Neural cell (in vitro differentiated cells): ENCODE measurements around the gene FXYD4. TPM values are rescaled to one million over a fixed set of nuclear protein-coding genes. Genes with fewer than 3 reads are reported as not detected.
A peak's percentile ranks its signal among the peaks of the same experiment; 100 is the strongest.

Source experiments
- H2AFZ ChIP-seq: fragments of 200-600, 300-800 bp; sonication (generic), shearing (Covaris generic); 2 replicates; pipeline ENCODE4 v1.6.0; 2014; ENCODE audit warnings: low read depth, mild to moderate bottlenecking, antibody characterized with exemption, low read length, moderate library complexity
- H3F3A ChIP-seq: fragments of 200-600 bp; shearing (Covaris generic); 2 replicates; pipeline ENCODE4 v1.6.1; 2016; ENCODE audit warnings: mild to moderate bottlenecking, moderate library complexity, mixed read lengths, antibody characterized with exemption, low read length; ENCODE audit not compliant: insufficient read depth, poor library complexity, severe bottlenecking
- H3K27ac ChIP-seq: fragments of 200-600, 300-800 bp; sonication (generic), shearing (Covaris generic); 2 replicates; pipeline ENCODE4 v1.5.1; 2014; ENCODE audit warnings: mild to moderate bottlenecking, low read length, moderate library complexity
- H3K27me3 ChIP-seq: fragments of 300-800, 200-600 bp; sonication (generic), shearing (Covaris generic); 2 replicates; pipeline ENCODE4 v1.6.0; 2014; ENCODE audit warnings: mild to moderate bottlenecking, low read depth, low read length, moderate library complexity; ENCODE audit not compliant: insufficient read depth
- H3K36me3 ChIP-seq: fragments of 300-800, 200-600 bp; sonication (generic), shearing (Covaris generic); 2 replicates; pipeline ENCODE4 v1.5.1; 2014; ENCODE audit warnings: mild to moderate bottlenecking, antibody characterized with exemption, low read length, moderate library complexity; ENCODE audit not compliant: insufficient read depth
- H3K4me2 ChIP-seq: fragments of 300-800, 200-600 bp; sonication (generic), shearing (Covaris generic); 2 replicates; pipeline ENCODE4 v1.6.0; 2014; ENCODE audit warnings: mild to moderate bottlenecking, low read length
- H3K4me3 ChIP-seq: fragments of 300-800, 200-600 bp; sonication (generic), shearing (Covaris generic); 2 replicates; pipeline ENCODE4 v1.5.1; 2014; ENCODE audit warnings: mild to moderate bottlenecking, low read length, moderate library complexity
- H3K79me2 ChIP-seq: fragments of 200-600 bp; shearing (Covaris generic); replicated peaks from 2 replicates; pipeline ENCODE4 v1.6.0; 2014; ENCODE audit warnings: mild to moderate bottlenecking, low read length, moderate library complexity; ENCODE audit not compliant: insufficient read depth
- H3K9ac ChIP-seq: fragments of 300-800, 200-600 bp; sonication (generic), shearing (Covaris generic); 2 replicates; pipeline ENCODE4 v1.6.1; 2016; ENCODE audit warnings: mild to moderate bottlenecking, low read length, mixed read lengths
- H3K9me2 ChIP-seq: fragments of 200-600 bp; shearing (Covaris generic); 2 replicates; pipeline ENCODE4 v1.6.1; 2016; ENCODE audit warnings: mild to moderate bottlenecking, low read length, mixed read lengths; ENCODE audit not compliant: insufficient read depth
- H3K9me3 ChIP-seq: fragments of 200-600, 300-800 bp; sonication (generic), shearing (Covaris generic); 2 replicates; pipeline ENCODE4 v1.6.1; 2016; ENCODE audit warnings: mild to moderate bottlenecking, mixed run types, low read length, moderate library complexity, mixed read lengths
- H4K20me1 ChIP-seq: fragments of 200-600 bp; shearing (Covaris generic); 2 replicates; pipeline ENCODE4 v1.6.1; 2016; ENCODE audit warnings: mild to moderate bottlenecking, mixed run types; ENCODE audit not compliant: insufficient read depth
- EP300 ChIP-seq: fragments of 450-650 bp; conservative IDR thresholded peaks from 2 replicates; pipeline ENCODE4 v1.6.1; 2014; ENCODE audit warnings: antibody characterized with exemption, mild to moderate bottlenecking, moderate library complexity; ENCODE audit not compliant: poor library complexity, severe bottlenecking
- EZH2 ChIP-seq: fragments of 200-600, 300-800 bp; shearing (Covaris generic), sonication (generic); IDR thresholded peaks from 2 replicates; pipeline ENCODE4 v1.6.1; 2014; ENCODE audit warnings: antibody characterized with exemption, low read length, borderline replicate concordance, mild to moderate bottlenecking; ENCODE audit not compliant: insufficient read depth, poor library complexity, severe bottlenecking
- MXI1 ChIP-seq: fragments of 450-650 bp; conservative IDR thresholded peaks from 2 replicates; pipeline ENCODE4 v1.6.1; 2014; ENCODE audit warnings: antibody characterized with exemption, mild to moderate bottlenecking; ENCODE audit not compliant: poor library complexity, severe bottlenecking
- POLR2AphosphoS5 ChIP-seq: IDR thresholded peaks from 2 replicates; pipeline ENCODE4 v1.6.1; 2012
- RAD21 ChIP-seq: fragments of 450-650 bp; conservative IDR thresholded peaks from 2 replicates; pipeline ENCODE4 v1.6.1; 2014; ENCODE audit warnings: antibody characterized with exemption, mild to moderate bottlenecking, moderate library complexity
- SMC3 ChIP-seq: fragments of 450-650 bp; conservative IDR thresholded peaks from 2 replicates; pipeline ENCODE4 v1.6.1; 2014; ENCODE audit warnings: antibody characterized with exemption, mild to moderate bottlenecking, moderate library complexity; ENCODE audit not compliant: poor library complexity
- TAF1 ChIP-seq: IDR thresholded peaks from 2 replicates; pipeline ENCODE4 v1.6.1; 2012; ENCODE audit warnings: low read depth
- polyA plus RNA-seq: library from polyadenylated mRNA; depleted of rRNA; stranded (reverse); fragments of >200 nt; gene quantifications from 2 replicates; pipeline ENCODE4 v1.2.3, GENCODE V29; 2014
- TF ChIP-seq, protein P1 (sequence below): fragments of 450-650 bp; IDR thresholded peaks from 2 replicates; pipeline ENCODE4 v1.5.1; 2014; ENCODE audit warnings: antibody characterized with exemption, mild to moderate bottlenecking, moderate library complexity; ENCODE audit not compliant: poor library complexity, severe bottlenecking
- TF ChIP-seq, protein P2 (sequence below): IDR thresholded peaks from 2 replicates; pipeline ENCODE4 v1.6.1; 2012; ENCODE audit warnings: borderline replicate concordance

The FXYD4 gene
- polyA plus RNA-seq, 1 donor from 2014 or later: not detected

DNA sequence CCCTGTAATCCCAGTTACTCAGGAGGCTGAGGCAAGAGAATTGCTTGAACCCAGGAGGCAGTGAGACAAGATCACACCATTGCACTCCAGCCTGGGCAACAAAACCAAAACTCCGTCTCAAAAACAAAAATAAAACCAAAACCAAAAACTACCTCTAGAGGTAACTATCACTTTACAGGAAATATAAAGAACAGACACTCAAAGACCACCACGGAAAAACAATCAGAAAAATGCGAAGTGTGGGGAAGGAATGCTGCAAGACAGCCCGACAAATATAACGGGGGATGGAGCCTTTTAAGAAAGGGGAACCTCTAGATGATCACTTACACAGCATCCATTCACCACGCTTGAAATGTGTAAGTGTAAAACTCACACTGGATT lies 33.3 kb downstream of the FXYD4 start:
- Histone ChIP-seq H3K27ac (no peak overlapping the region), H4K20me1 (no peaks in the 10 kb centered on the region), H3F3A (no peaks in the 10 kb centered on the region), H3K9me2 (no peaks in the 10 kb centered on the region), H3K27me3 (peaks cover 5% of the 10 kb centered on the region), H3K4me3 (no peak overlapping the region), H3K9ac (no peak overlapping the region), H3K4me2 (no peak overlapping the region), H3K9me3 (no peaks in the 10 kb centered on the region), H3K36me3 (no peaks in the 10 kb centered on the region), H3K79me2 (peaks cover 61% of the 10 kb centered on the region), H2AFZ (no peak overlapping the region)
- TF ChIP-seq MXI1: no peak
- no peak for TF ChIP-seq POLR2AphosphoS5
- no peak for TF ChIP-seq EZH2
- TF ChIP-seq, protein P1, sequence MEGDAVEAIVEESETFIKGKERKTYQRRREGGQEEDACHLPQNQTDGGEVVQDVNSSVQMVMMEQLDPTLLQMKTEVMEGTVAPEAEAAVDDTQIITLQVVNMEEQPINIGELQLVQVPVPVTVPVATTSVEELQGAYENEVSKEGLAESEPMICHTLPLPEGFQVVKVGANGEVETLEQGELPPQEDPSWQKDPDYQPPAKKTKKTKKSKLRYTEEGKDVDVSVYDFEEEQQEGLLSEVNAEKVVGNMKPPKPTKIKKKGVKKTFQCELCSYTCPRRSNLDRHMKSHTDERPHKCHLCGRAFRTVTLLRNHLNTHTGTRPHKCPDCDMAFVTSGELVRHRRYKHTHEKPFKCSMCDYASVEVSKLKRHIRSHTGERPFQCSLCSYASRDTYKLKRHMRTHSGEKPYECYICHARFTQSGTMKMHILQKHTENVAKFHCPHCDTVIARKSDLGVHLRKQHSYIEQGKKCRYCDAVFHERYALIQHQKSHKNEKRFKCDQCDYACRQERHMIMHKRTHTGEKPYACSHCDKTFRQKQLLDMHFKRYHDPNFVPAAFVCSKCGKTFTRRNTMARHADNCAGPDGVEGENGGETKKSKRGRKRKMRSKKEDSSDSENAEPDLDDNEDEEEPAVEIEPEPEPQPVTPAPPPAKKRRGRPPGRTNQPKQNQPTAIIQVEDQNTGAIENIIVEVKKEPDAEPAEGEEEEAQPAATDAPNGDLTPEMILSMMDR: no peak
- TF ChIP-seq TAF1: no peak
- no peak for TF ChIP-seq SMC3
- TF ChIP-seq EP300: no peak
- TF ChIP-seq RAD21: no peak
- TF ChIP-seq, protein P2, sequence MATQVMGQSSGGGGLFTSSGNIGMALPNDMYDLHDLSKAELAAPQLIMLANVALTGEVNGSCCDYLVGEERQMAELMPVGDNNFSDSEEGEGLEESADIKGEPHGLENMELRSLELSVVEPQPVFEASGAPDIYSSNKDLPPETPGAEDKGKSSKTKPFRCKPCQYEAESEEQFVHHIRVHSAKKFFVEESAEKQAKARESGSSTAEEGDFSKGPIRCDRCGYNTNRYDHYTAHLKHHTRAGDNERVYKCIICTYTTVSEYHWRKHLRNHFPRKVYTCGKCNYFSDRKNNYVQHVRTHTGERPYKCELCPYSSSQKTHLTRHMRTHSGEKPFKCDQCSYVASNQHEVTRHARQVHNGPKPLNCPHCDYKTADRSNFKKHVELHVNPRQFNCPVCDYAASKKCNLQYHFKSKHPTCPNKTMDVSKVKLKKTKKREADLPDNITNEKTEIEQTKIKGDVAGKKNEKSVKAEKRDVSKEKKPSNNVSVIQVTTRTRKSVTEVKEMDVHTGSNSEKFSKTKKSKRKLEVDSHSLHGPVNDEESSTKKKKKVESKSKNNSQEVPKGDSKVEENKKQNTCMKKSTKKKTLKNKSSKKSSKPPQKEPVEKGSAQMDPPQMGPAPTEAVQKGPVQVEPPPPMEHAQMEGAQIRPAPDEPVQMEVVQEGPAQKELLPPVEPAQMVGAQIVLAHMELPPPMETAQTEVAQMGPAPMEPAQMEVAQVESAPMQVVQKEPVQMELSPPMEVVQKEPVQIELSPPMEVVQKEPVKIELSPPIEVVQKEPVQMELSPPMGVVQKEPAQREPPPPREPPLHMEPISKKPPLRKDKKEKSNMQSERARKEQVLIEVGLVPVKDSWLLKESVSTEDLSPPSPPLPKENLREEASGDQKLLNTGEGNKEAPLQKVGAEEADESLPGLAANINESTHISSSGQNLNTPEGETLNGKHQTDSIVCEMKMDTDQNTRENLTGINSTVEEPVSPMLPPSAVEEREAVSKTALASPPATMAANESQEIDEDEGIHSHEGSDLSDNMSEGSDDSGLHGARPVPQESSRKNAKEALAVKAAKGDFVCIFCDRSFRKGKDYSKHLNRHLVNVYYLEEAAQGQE: no peak

- no peak for TF ChIP-seq MXI1
- TF ChIP-seq RAD21: peak; percentile 10
- no peak for TF ChIP-seq SMC3
- H3K9me2 ChIP-seq: no peaks in the 10 kb centered on the region
- no peaks in the 10 kb centered on the region for H3K9me3 ChIP-seq
- H4K20me1 ChIP-seq: no peaks in the 10 kb centered on the region
- H3K79me2 ChIP-seq: peaks cover 39% of the 10 kb centered on the region
- peak overlapping the region; percentile 71 for H3K27ac ChIP-seq
- peaks cover 5% of the 10 kb centered on the region for H3K27me3 ChIP-seq
- H2AFZ ChIP-seq: peak overlapping the region; percentile 14
- H3K36me3 ChIP-seq: no peaks in the 10 kb centered on the region
- peak overlapping the region; percentile 81 for H3K4me3 ChIP-seq
- peak overlapping the region; percentile 72 for H3K9ac ChIP-seq
- no peaks in the 10 kb centered on the region for H3F3A ChIP-seq
- peak overlapping the region; percentile 15 for H3K4me2 ChIP-seq
Observed at GRCh38 chr10:43407148-43407575, 35.7 kb downstream of the FXYD4 start.
